Measurements from ENCODE around the gene ANKZF1.

- no peak for TF ChIP-seq TAF1 (IDR thresholded peaks at IDR 0.05; ENCODE audit: low read depth)
- no peak for TF ChIP-seq CEBPB (IDR thresholded peaks at IDR 0.05)
- TF ChIP-seq REST (IDR thresholded peaks at IDR 0.05; ENCODE audit: low read depth): no peak
- no peak for TF ChIP-seq EP300 (IDR thresholded peaks at IDR 0.05; ENCODE audit: borderline replicate concordance)
- no peak for TF ChIP-seq MAX (IDR thresholded peaks at IDR 0.05)
- TF ChIP-seq EGR1 (IDR thresholded peaks at IDR 0.05): no peak
- no peak for TF ChIP-seq CREB1 (IDR thresholded peaks at IDR 0.05; ENCODE audit: low read depth)
- no peak for TF ChIP-seq NFIC (IDR thresholded peaks at IDR 0.05)
These were observed 18.7 kb upstream of the ANKZF1 start for GRCh38 chr2:219210886-219211362.

Measured in Ishikawa (cell line).